Stimulated activated naive B cell treated with anti-CD40 and anti-IgM and Interleukin-4, amounts not matched to agents 10 μg/mL and 1 μg/mL and 100 μg/mL, for 72 hours (primary cell): ENCODE results near the gene TFCP2.

Experiments used
- ATAC-seq, 2 donors: fragments of 150-1000 bp; cut with Tn5 transposase; replicated peaks; 2 replicates each; pipeline ENCODE4 v1.10.0; 2021; ENCODE audit warnings: moderate library complexity in 1 of 2
- DNase-seq: peaks from one replicate; pipeline ENCODE4 v3.0.0; 2021
- H3K27ac Mint-ChIP-seq: one replicate; pipeline ENCODE4 v1.8.0; 2022; ENCODE audit warnings: mild to moderate bottlenecking, mixed read lengths
- H3K27me3 Mint-ChIP-seq, 2 donors: one replicate each; pipeline ENCODE4 v1.8.0; 2022; ENCODE audit warnings: mixed read lengths in 2 of 2
- H3K36me3 Mint-ChIP-seq, 2 donors: one replicate each; pipeline ENCODE4 v1.8.0; 2022; ENCODE audit warnings: mixed read lengths in 2 of 2, mild to moderate bottlenecking in 1 of 2
- H3K4me1 Mint-ChIP-seq, 2 donors: one replicate each; pipeline ENCODE4 v1.8.0; 2022; ENCODE audit warnings: mixed read lengths in 2 of 2, mild to moderate bottlenecking in 1 of 2
- H3K4me3 Mint-ChIP-seq, 2 donors: one replicate each; pipeline ENCODE4 v1.8.0; 2022; ENCODE audit warnings: mild to moderate bottlenecking in 2 of 2, mixed read lengths in 2 of 2, moderate library complexity in 1 of 2
- H3K9me3 Mint-ChIP-seq, 2 donors: one replicate each; pipeline ENCODE4 v1.8.0; 2022; ENCODE audit warnings: mixed read lengths in 2 of 2, mild to moderate bottlenecking in 1 of 2

The TFCP2 gene

GRCh38 chr12:51202718-51203117, 29.8 kb upstream of the TFCP2 start:
- Mint-ChIP-seq H3K27ac (no peak overlapping the region), H3K27me3 (no peaks in the 10 kb centered on the region), H3K4me1 (no peaks in the 10 kb centered on the region), H3K36me3 (peaks cover 4 to 14% of the 10 kb centered on the region in 2 donors), H3K9me3 (no peaks in the 10 kb centered on the region), H3K4me3 (no peak overlapping the region)
- ATAC-seq (no peak), DNase-seq (no peak)

- H3K9me3 Mint-ChIP-seq: no peaks in the 10 kb centered on the region
- H3K27ac Mint-ChIP-seq: no peak overlapping the region
- no peaks in the 10 kb centered on the region for H3K4me1 Mint-ChIP-seq
- ATAC-seq (no peak), DNase-seq (no peak)
- no peaks in the 10 kb centered on the region for H3K27me3 Mint-ChIP-seq
- H3K4me3 Mint-ChIP-seq: no peak overlapping the region
- peaks cover 4 to 18% of the 10 kb centered on the region in 2 donors for H3K36me3 Mint-ChIP-seq
These were observed 27.9 kb upstream of the TFCP2 start for GRCh38 chr12:51200806-51201205.

DNA sequence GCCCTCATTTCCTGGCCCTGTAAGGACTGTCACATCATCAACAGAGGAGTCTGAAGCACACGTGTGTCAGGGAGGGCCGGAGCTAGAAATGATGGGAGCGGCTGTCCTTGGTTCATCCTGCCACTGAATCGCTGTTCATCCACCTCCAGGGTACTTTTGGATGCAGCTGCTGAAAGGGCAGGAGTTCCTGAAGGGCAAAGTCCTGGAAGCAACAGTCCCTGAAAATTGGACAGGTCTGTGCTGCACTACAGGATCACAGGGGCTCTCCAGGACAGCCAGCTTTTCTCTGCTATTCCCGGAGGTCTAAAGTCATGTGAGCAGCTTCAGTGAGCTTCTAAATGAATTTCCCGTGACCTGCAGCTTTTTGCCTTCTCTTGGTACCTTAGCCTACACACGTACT, 27.2 kb upstream of the TFCP2 start:
- Mint-ChIP-seq H3K27ac (no peak overlapping the region), H3K9me3 (no peaks in the 10 kb centered on the region), H3K4me3 (no peak overlapping the region), H3K4me1 (no peaks in the 10 kb centered on the region), H3K27me3 (no peaks in the 10 kb centered on the region), H3K36me3 (peaks cover 2 to 18% of the 10 kb centered on the region in 2 donors)
- ATAC-seq (no peak), DNase-seq (no peak)

DNA sequence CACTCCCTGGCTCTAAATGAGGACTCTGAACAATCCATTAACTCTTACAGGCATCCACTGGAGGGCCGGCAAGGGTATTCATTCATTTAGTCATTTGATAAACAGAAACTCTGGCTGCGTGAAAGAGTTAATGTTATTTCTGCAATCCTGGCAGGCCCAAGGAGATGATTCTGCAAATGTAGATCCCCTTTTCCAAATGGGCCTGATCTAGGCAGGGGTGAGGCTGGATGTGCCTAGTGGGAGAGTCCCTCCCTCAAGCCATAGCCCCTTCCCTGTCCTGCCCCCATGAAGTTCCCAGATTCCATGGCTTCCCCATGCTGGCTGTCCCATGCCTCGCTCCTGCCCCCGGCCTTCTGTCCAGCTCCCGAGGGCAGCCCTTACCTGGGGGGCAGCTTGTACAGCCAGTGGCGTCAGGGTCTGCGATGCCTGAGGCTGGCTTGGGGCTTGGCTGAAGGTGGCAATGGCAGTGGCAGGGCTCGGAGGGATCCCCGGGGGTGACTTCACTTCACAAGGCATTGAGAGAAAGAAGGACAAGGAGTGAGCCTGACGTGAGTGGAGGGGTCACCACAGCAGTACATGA, 26.5 kb upstream of the TFCP2 start:
- Mint-ChIP-seq H3K4me1 (no peaks in the 10 kb centered on the region), H3K27me3 (no peaks in the 10 kb centered on the region), H3K9me3 (no peaks in the 10 kb centered on the region), H3K36me3 (peaks cover 2 to 18% of the 10 kb centered on the region in 2 donors), H3K27ac (no peak overlapping the region), H3K4me3 (no peak overlapping the region)
- ATAC-seq: no peak
- no peak for DNase-seq

DNA sequence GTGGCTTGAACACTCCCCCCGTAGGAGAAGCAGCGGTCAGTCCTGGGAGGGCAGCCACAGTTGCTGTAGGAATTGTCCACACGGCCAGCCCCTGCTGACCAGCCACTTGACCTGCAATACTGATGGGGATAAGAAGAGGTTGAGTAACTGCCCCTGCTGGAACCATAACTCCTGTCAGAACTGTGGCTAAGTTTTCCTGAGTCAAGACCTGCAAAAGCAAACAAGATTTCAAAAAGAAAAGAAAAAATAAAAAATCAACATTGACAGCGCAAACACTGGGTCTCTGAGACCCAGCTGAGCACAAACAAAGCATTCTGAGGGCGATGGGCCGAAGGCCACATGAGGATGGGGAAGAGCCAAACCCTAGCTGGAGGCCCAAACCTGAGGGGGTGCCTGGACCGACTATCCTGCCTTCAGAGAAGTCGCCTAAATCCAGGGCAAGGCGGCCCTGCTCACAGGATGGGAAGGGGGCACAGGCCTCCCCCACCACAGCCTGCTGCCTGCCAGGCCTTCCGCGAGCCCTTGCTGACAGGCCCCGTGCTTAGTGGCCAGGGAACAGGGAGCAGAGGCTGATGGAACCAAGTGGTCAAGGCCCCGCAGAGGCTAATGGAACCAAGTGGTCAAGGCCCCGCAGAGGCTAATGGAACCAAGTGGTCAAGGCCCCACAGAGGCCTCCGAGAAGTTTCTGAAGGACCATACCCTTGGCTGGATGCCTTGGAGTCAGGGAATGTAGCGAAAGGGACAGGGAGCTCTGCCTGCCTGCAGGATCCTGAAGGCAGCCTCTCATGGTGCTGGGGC, 25.8 kb upstream of the TFCP2 start:
- H3K27me3 Mint-ChIP-seq: no peaks in the 10 kb centered on the region
- H3K36me3 Mint-ChIP-seq: peaks cover 2 to 18% of the 10 kb centered on the region in 2 donors
- DNase-seq (no peak), ATAC-seq (no peak)
- H3K27ac Mint-ChIP-seq: no peak overlapping the region
- H3K4me3 Mint-ChIP-seq: no peak overlapping the region
- H3K4me1 Mint-ChIP-seq: no peaks in the 10 kb centered on the region
- H3K9me3 Mint-ChIP-seq: no peaks in the 10 kb centered on the region

- Mint-ChIP-seq H3K4me3 (no peak overlapping the region), H3K36me3 (peaks cover 0 to 15% of the 10 kb centered on the region in 2 donors), H3K27ac (no peak overlapping the region), H3K9me3 (no peaks in the 10 kb centered on the region), H3K27me3 (no peaks in the 10 kb centered on the region), H3K4me1 (no peaks in the 10 kb centered on the region)
- ATAC-seq: no peak
- DNase-seq: no peak
These were observed 25.0 kb upstream of the TFCP2 start for GRCh38 chr12:51197736-51198567.

- Mint-ChIP-seq H3K27ac (no peak overlapping the region), H3K4me1 (no peaks in the 10 kb centered on the region), H3K9me3 (no peaks in the 10 kb centered on the region), H3K36me3 (peaks cover 8 to 21% of the 10 kb centered on the region in 2 donors), H3K4me3 (no peak overlapping the region), H3K27me3 (no peaks in the 10 kb centered on the region)
- no peak for DNase-seq
- no peak for ATAC-seq
These were observed 23.6 kb upstream of the TFCP2 start for GRCh38 chr12:51196547-51196946.

GRCh38 chr12:51195841-51196240, 22.9 kb upstream of the TFCP2 start:
- Mint-ChIP-seq H3K27ac (no peak overlapping the region), H3K4me1 (no peaks in the 10 kb centered on the region), H3K9me3 (no peaks in the 10 kb centered on the region), H3K4me3 (no peak overlapping the region), H3K27me3 (no peaks in the 10 kb centered on the region), H3K36me3 (peaks cover 10 to 25% of the 10 kb centered on the region in 2 donors)
- ATAC-seq: no peak
- no peak for DNase-seq

- Mint-ChIP-seq H3K4me3 (no peak overlapping the region), H3K36me3 (peaks cover 14 to 17% of the 10 kb centered on the region in 2 donors), H3K27me3 (no peaks in the 10 kb centered on the region), H3K9me3 (no peaks in the 10 kb centered on the region), H3K27ac (no peak overlapping the region), H3K4me1 (peaks cover 11 to 12% of the 10 kb centered on the region in 2 donors)
- ATAC-seq (no peak), DNase-seq (no peak)
These were observed 19.3 kb upstream of the TFCP2 start for GRCh38 chr12:51192284-51192671.

DNA sequence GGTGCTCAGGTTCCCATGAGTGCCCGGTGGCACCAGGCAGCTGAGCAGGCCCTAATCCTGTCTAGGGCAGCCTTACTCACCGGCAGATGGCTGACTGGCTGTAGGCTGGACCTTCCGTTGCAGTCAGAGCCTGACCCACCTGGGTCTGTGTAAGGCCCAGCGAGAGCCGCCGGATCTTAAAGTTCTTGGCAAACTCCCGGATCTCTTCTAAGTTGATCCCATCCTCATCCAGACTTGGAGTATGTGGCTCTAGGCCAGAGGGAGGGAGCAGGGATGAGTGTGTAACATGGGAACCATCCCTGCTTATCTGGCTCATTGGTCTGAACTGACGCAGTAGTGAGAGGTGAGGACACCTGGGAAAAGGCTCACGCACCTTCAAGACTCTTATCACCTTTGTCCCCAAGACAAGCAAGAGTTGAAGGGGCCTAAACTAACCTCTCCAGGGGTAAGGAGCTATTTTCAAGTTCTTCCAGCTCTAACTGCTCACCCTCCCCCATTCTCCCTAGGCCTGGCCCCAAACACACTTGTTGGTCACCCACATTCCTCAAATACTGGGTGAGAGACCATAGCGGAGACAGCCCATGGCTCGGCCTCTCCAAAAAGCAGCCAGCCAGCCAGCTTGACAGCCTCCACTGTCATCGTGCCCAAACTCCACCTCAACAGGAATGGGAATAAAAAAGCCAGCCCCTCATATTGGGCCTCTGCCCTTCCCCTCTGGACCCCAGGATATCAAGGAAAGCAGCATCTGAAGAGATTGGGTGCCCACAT, 18.8 kb upstream of the TFCP2 start:
- Mint-ChIP-seq H3K4me1 (peaks cover 14 to 18% of the 10 kb centered on the region in 2 donors), H3K4me3 (no peak overlapping the region)

GRCh38 chr12:51190820-51191219, 17.9 kb upstream of the TFCP2 start:
- no peaks in the 10 kb centered on the region for H3K9me3 Mint-ChIP-seq
- no peak overlapping the region for H3K4me3 Mint-ChIP-seq
- no peak for ATAC-seq
- DNase-seq: no peak
- peak overlapping the region; percentile 44 for H3K27ac Mint-ChIP-seq
- no peaks in the 10 kb centered on the region for H3K27me3 Mint-ChIP-seq
- H3K36me3 Mint-ChIP-seq: peaks cover 14 to 17% of the 10 kb centered on the region in 2 donors
- peaks cover 15 to 21% of the 10 kb centered on the region in 2 donors for H3K4me1 Mint-ChIP-seq

More for the DNA sequence above, 18.8 kb upstream of the TFCP2 start:
- Mint-ChIP-seq H3K9me3 (no peaks in the 10 kb centered on the region), H3K36me3 (peaks cover 14 to 17% of the 10 kb centered on the region in 2 donors), H3K27ac (no peak overlapping the region), H3K27me3 (no peaks in the 10 kb centered on the region)
- DNase-seq (no peak), ATAC-seq (no peak)

- Mint-ChIP-seq H3K27me3 (no peaks in the 10 kb centered on the region), H3K4me3 (no peak overlapping the region), H3K27ac (no peak overlapping the region), H3K36me3 (peaks cover 14 to 17% of the 10 kb centered on the region in 2 donors), H3K9me3 (no peaks in the 10 kb centered on the region), H3K4me1 (peaks cover 15 to 21% of the 10 kb centered on the region in 2 donors)
- no peak for ATAC-seq
- no peak for DNase-seq
These were observed 16.9 kb upstream of the TFCP2 start for GRCh38 chr12:51189790-51190355.

GRCh38 chr12:51188359-51189051, 15.6 kb upstream of the TFCP2 start:
- peak overlapping the region; percentile 86 for H3K27ac Mint-ChIP-seq
- ATAC-seq (peak; percentile 59 to 84), DNase-seq (peak; percentile 9)
- H3K4me1 Mint-ChIP-seq: peaks cover 15 to 21% of the 10 kb centered on the region in 2 donors
- H3K4me3 Mint-ChIP-seq: peak overlapping the region; percentile 50 to 64
- H3K36me3 Mint-ChIP-seq: peaks cover 14 to 17% of the 10 kb centered on the region in 2 donors
- no peaks in the 10 kb centered on the region for H3K27me3 Mint-ChIP-seq
- H3K9me3 Mint-ChIP-seq: no peaks in the 10 kb centered on the region
